Measurements from ENCODE around the gene CYP4B1.

The CYP4B1 gene

GRCh38 chr1:46760558-46761166 is 38.2 kb upstream of the CYP4B1 start (continued):
- TF ChIP-seq ZNF26 (tag by site-specific recombination; IDR thresholded peaks at IDR 0.05) (no peak), ZNF600 (tag by site-specific recombination; IDR thresholded peaks at IDR 0.05) (no peak), ZNF530 (tag by site-specific recombination; IDR thresholded peaks at IDR 0.05; ENCODE audit: low read depth) (no peak), ZNF341 (tag by site-specific recombination; IDR thresholded peaks at IDR 0.05; ENCODE audit: low read depth) (no peak)

GRCh38 chr1:46761740-46762139 is 37.1 kb upstream of the CYP4B1 start:
- Histone ChIP-seq H3K9me3 (ENCODE audit: control insufficient read depth, insufficient read depth, low read depth, low read length) (no peaks in the 10 kb centered on the region), H3K36me3 (ENCODE audit: control insufficient read depth in 2 of 2, insufficient read depth in 1 of 2, low read length in 2 of 2) (no peaks in the 10 kb centered on the region), H3K4me1 (ENCODE audit: control insufficient read depth, insufficient read depth, low read length) (no peaks in the 10 kb centered on the region), H3K27ac (ENCODE audit: extremely low read depth, low read depth, low read length) (no peak overlapping the region), H3K4me3 (ENCODE audit: low read depth, low read length) (no peak overlapping the region)
- CTCF ChIA-PET, result no interaction called here
- TF ChIP-seq ZFP3 (tag by site-specific recombination; IDR thresholded peaks at IDR 0.05; ENCODE audit: low read depth) (no peak), SP2 (tag by site-specific recombination; IDR thresholded peaks at IDR 0.05) (no peak), ZBTB6 (tag by site-specific recombination; IDR thresholded peaks at IDR 0.05) (no peak), ZNF362 (tag by site-specific recombination; IDR thresholded peaks at IDR 0.05) (no peak), ZNF837 (tag by site-specific recombination; IDR thresholded peaks at IDR 0.05) (no peak), TRIM28 (IDR thresholded peaks at IDR 0.05; ENCODE audit: borderline replicate concordance, low read length) (no peak)
- POLR2A ChIA-PET, result no interaction called here

- CTCF ChIA-PET, result interaction anchor here (0.6 kb wide), 1 partner anchor 15 kb away, joined by 3 read pairs; no protein-coding TSS in a partner anchor
- Histone ChIP-seq H3K4me1 (ENCODE audit: control insufficient read depth, insufficient read depth, low read length) (no peaks in the 10 kb centered on the region), H3K9me3 (ENCODE audit: control insufficient read depth, insufficient read depth, low read depth, low read length) (no peaks in the 10 kb centered on the region), H3K36me3 (ENCODE audit: control insufficient read depth in 2 of 2, insufficient read depth in 1 of 2, low read length in 2 of 2) (no peaks in the 10 kb centered on the region), H3K27ac (ENCODE audit: extremely low read depth, low read depth, low read length) (no peak overlapping the region), H3K4me3 (ENCODE audit: low read depth, low read length) (no peak overlapping the region)
- POLR2A ChIA-PET, result no interaction called here
- TF ChIP-seq ZNF223 (tag by site-specific recombination; IDR thresholded peaks at IDR 0.05) (no peak), ELK4 (IDR thresholded peaks at IDR 0.05; ENCODE audit: borderline replicate concordance, low read depth, low read length) (no peak), HOXA7 (CRISPR knock-in tag; IDR thresholded peaks at IDR 0.05; ENCODE audit: borderline replicate concordance) (no peak), GLIS1 (tag by site-specific recombination; IDR thresholded peaks at IDR 0.05) (no peak), KLF1 (tag by site-specific recombination; IDR thresholded peaks at IDR 0.05) (no peak), ZNF610 (tag by site-specific recombination; IDR thresholded peaks at IDR 0.05; ENCODE audit: borderline replicate concordance) (no peak), ZNF600 (tag by site-specific recombination; IDR thresholded peaks at IDR 0.05) (no peak)
Observed at GRCh38 chr1:46764402-46764801, 34.4 kb upstream of the CYP4B1 start.

All from HEK293 (cell line).